HFF-Myc (cell line): ENCODE measurements around the gene LMO1.

Source experiments
- DNase-seq: peaks from one replicate; pipeline ENCODE4 v3.0.0-alpha.2; 2011; ENCODE audit warnings: low read depth; ENCODE audit errors: extremely low read depth
- H3K4me3 ChIP-seq: replicated peaks from 2 replicates; pipeline ENCODE4 v1.5.1; 2011; ENCODE audit warnings: low read depth, mild to moderate bottlenecking, control low read depth, low read length
- CTCF ChIP-seq: IDR thresholded peaks from 2 replicates; pipeline ENCODE4 v1.5.1; 2012; ENCODE audit warnings: mild to moderate bottlenecking, low read depth, low read length, control low read depth; ENCODE audit errors: missing control alignments

The LMO1 gene

GRCh38 chr11:8265681-8266241, 2.1 kb upstream of the LMO1 start:
- H3K4me3 ChIP-seq: no peak overlapping the region
- DNase-seq: no peak
- TF ChIP-seq CTCF: no peak

- no peak for DNase-seq
- TF ChIP-seq CTCF: no peak
- no peak overlapping the region; the same call in none of the 2 replicates for H3K4me3 ChIP-seq
Measured at GRCh38 chr11:8263109-8263768, 439 bp downstream of the LMO1 start.

- no peak for DNase-seq
- TF ChIP-seq CTCF: no peak
- H3K4me3 ChIP-seq: peak overlapping the region; percentile 36
Measured at GRCh38 chr11:8262552-8263108, 1.0 kb downstream of the LMO1 start.

GRCh38 chr11:8261921-8262551, 1.6 kb downstream of the LMO1 start:
- H3K4me3 ChIP-seq: peak overlapping the region; percentile 36
- no peak for TF ChIP-seq CTCF

GRCh38 chr11:8261291-8261690, 2.4 kb downstream of the LMO1 start:
- no peak overlapping the region for H3K4me3 ChIP-seq
- no peak for DNase-seq
- TF ChIP-seq CTCF: no peak

More at GRCh38 chr11:8261921-8262551, 1.6 kb downstream of the LMO1 start:
- DNase-seq: no peak

GRCh38 chr11:8260202-8260966, 3.3 kb downstream of the LMO1 start:
- no peak for DNase-seq
- H3K4me3 ChIP-seq: no peak overlapping the region

More at GRCh38 chr11:8260202-8260966, 3.3 kb downstream of the LMO1 start:
- no peak for TF ChIP-seq CTCF
